ENCODE data around the gene ADGRG6. TPM values are rescaled to one million over a fixed set of nuclear protein-coding genes. Genes with fewer than 3 reads are reported as not detected.

ADGRG6 gene
- polyA plus RNA-seq, 1 donor: 41.8 TPM

GRCh38 chr6:142386657-142387056 is 84.8 kb downstream of the ADGRG6 start:
- DNase-seq: no peak
- Histone ChIP-seq H3K4me3 (ENCODE audit: low read length) (no peak overlapping the region), H3K36me3 (ENCODE audit: control insufficient read depth, insufficient read depth, low read length) (no peaks in the 10 kb centered on the region), H3K9me3 (ENCODE audit: control insufficient read depth, low read depth, low read length) (no peaks in the 10 kb centered on the region), H3K4me1 (ENCODE audit: control insufficient read depth, insufficient read depth, low read length) (no peaks in the 10 kb centered on the region), H3K27me3 (ENCODE audit: control insufficient read depth, insufficient read depth, low read length) (no peaks in the 10 kb centered on the region), H3K27ac (ENCODE audit: low read length) (no peak overlapping the region)
- no CpG with 5 or more reads among the region's 4 CpGs for WGBS (ENCODE audit: insufficient coverage, low lambda C conversion rate)

DNA sequence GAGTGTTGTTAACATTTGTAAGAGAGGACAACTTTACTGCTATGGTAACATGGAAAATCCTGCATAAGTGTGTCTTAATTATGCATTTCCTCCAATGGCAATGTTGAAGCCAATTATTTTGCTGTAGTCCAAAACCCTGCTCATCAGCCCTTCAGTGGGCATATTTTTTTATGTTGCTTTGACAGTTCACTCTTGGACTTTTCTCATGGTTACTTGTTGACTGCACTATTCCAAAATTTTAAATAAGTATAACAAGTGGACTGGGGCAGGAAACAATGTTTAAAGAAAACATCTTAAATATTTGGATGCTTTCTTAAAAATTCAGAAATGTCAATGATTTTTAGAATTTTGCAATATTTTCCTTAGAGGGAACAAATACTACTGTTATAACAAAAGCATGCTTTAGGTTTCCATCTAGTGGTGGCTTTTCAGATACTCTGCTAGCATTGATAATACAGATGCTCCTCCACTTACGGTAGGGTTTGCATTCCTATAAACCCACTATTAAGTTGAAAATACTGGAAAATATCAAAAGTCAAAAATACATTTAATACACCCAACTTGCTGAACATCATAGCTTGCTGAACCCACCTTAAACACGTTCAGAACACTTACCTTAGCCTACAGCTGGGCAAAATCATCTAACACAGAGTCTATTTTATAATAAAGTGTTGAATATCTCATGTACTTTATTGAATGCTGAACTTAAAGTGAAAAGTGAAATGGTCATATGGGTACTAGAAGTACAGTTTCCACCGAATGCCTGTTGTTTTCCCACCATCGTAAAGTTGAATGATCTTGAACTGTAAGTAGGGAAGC is 86.4 kb downstream of the ADGRG6 start:
- H3K9me3 ChIP-seq (ENCODE audit: control insufficient read depth, low read depth, low read length): no peaks in the 10 kb centered on the region
- no peaks in the 10 kb centered on the region for H3K4me1 ChIP-seq (ENCODE audit: control insufficient read depth, insufficient read depth, low read length)
- no peak overlapping the region for H3K27ac ChIP-seq (ENCODE audit: low read length)
- no peaks in the 10 kb centered on the region for H3K36me3 ChIP-seq (ENCODE audit: control insufficient read depth, insufficient read depth, low read length)
- peak; percentile 26 to 40 for DNase-seq
- no peaks in the 10 kb centered on the region for H3K27me3 ChIP-seq (ENCODE audit: control insufficient read depth, insufficient read depth, low read length)
- no peak overlapping the region for H3K4me3 ChIP-seq (ENCODE audit: low read length)
- 80% methylated on average over 1 of the region's 4 CpGs for WGBS (ENCODE audit: insufficient coverage, low lambda C conversion rate)

- Histone ChIP-seq H3K27ac (ENCODE audit: low read length) (no peak overlapping the region), H3K4me3 (ENCODE audit: low read length) (no peak overlapping the region), H3K4me1 (ENCODE audit: control insufficient read depth, insufficient read depth, low read length) (no peaks in the 10 kb centered on the region), H3K36me3 (ENCODE audit: control insufficient read depth, insufficient read depth, low read length) (no peaks in the 10 kb centered on the region), H3K9me3 (ENCODE audit: control insufficient read depth, low read depth, low read length) (no peaks in the 10 kb centered on the region), H3K27me3 (ENCODE audit: control insufficient read depth, insufficient read depth, low read length) (no peaks in the 10 kb centered on the region)
- WGBS (ENCODE audit: insufficient coverage, low lambda C conversion rate): no CpG with 5 or more reads among the region's 3 CpGs
- no peak for DNase-seq
Observed at GRCh38 chr6:142395266-142395665, 93.5 kb downstream of the ADGRG6 start.

DNA sequence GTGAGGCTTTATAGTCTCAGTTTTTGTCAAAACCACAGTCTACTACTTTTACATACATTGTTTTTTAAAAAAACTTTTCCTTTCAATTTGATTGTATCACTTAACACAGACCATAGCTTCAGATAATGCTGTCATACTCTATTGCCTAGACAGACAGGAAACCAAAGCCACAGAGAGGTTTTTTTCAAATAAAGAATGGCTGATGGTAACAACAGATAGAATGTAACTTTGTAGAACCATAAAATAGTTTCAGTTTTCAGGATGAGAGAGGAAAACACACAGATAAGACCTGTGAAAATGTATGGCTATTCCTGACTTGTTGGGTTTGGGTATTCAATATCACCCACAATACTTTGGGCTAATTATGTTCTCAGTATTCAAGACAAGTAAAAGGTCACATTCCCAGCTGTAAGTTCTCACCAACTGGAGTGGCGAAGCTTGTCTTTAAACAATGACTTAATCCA is 94.0 kb downstream of the ADGRG6 start:
- no peak overlapping the region for H3K4me3 ChIP-seq (ENCODE audit: low read length)
- H3K27me3 ChIP-seq (ENCODE audit: control insufficient read depth, insufficient read depth, low read length): no peaks in the 10 kb centered on the region
- H3K4me1 ChIP-seq (ENCODE audit: control insufficient read depth, insufficient read depth, low read length): peaks cover 1% of the 10 kb centered on the region
- H3K27ac ChIP-seq (ENCODE audit: low read length): no peak overlapping the region
- WGBS (ENCODE audit: insufficient coverage, low lambda C conversion rate): 100% methylated on average over 1 of the region's 1 CpG
- H3K36me3 ChIP-seq (ENCODE audit: control insufficient read depth, insufficient read depth, low read length): no peaks in the 10 kb centered on the region
- no peaks in the 10 kb centered on the region for H3K9me3 ChIP-seq (ENCODE audit: control insufficient read depth, low read depth, low read length)
- DNase-seq: no peak

DNA sequence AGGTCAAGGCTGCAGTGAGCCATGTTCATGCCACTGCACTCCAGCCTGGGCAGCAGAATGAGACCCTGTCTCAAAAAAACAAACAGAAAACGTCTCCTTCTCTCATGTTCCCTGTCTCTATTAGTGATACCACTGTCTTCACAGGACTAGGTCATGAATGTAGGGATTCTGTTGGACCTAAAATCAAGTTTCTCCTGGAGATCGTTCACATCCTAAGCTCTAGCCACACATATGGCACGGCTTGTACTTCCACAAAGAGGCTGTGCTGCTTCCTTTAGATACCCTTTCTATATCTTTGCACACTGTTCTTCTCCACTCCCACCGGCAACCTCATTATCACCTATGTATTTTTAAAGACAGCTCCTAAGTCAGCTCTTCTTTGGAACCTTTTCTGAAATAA is 96.5 kb downstream of the ADGRG6 start:
- no peak for DNase-seq
- no peak overlapping the region for H3K27ac ChIP-seq (ENCODE audit: low read length)
- H3K4me3 ChIP-seq (ENCODE audit: low read length): no peak overlapping the region
- no peaks in the 10 kb centered on the region for H3K36me3 ChIP-seq (ENCODE audit: control insufficient read depth, insufficient read depth, low read length)
- H3K9me3 ChIP-seq (ENCODE audit: control insufficient read depth, low read depth, low read length): no peaks in the 10 kb centered on the region
- H3K27me3 ChIP-seq (ENCODE audit: control insufficient read depth, insufficient read depth, low read length): no peaks in the 10 kb centered on the region
- peaks cover 6% of the 10 kb centered on the region for H3K4me1 ChIP-seq (ENCODE audit: control insufficient read depth, insufficient read depth, low read length)
- WGBS (ENCODE audit: insufficient coverage, low lambda C conversion rate): no CpG with 5 or more reads among the region's 4 CpGs

GRCh38 chr6:142399739-142400138 is 97.9 kb downstream of the ADGRG6 start:
- Histone ChIP-seq H3K4me1 (ENCODE audit: control insufficient read depth, insufficient read depth, low read length) (peaks cover 10% of the 10 kb centered on the region), H3K9me3 (ENCODE audit: control insufficient read depth, low read depth, low read length) (no peaks in the 10 kb centered on the region), H3K27me3 (ENCODE audit: control insufficient read depth, insufficient read depth, low read length) (no peaks in the 10 kb centered on the region), H3K27ac (ENCODE audit: low read length) (peak overlapping the region; percentile 74), H3K4me3 (ENCODE audit: low read length) (no peak overlapping the region), H3K36me3 (ENCODE audit: control insufficient read depth, insufficient read depth, low read length) (no peaks in the 10 kb centered on the region)
- 83% methylated on average over 2 of the region's 2 CpGs for WGBS (ENCODE audit: insufficient coverage, low lambda C conversion rate)
- no peak for DNase-seq

- WGBS (ENCODE audit: insufficient coverage, low lambda C conversion rate): no CpG with 5 or more reads among the region's 4 CpGs
Observed at GRCh38 chr6:142400495-142400894, 98.7 kb downstream of the ADGRG6 start.

GRCh38 chr6:142401838-142402237 is 100.0 kb downstream of the ADGRG6 start:
- Histone ChIP-seq H3K27me3 (ENCODE audit: control insufficient read depth, insufficient read depth, low read length) (no peaks in the 10 kb centered on the region), H3K27ac (ENCODE audit: low read length) (peak overlapping the region; percentile 74), H3K4me1 (ENCODE audit: control insufficient read depth, insufficient read depth, low read length) (peaks cover 22% of the 10 kb centered on the region), H3K4me3 (ENCODE audit: low read length) (no peak overlapping the region), H3K36me3 (ENCODE audit: control insufficient read depth, insufficient read depth, low read length) (no peaks in the 10 kb centered on the region), H3K9me3 (ENCODE audit: control insufficient read depth, low read depth, low read length) (no peaks in the 10 kb centered on the region)
- WGBS (ENCODE audit: insufficient coverage, low lambda C conversion rate): 90% methylated on average over 1 of the region's 1 CpG
- no peak for DNase-seq

More at GRCh38 chr6:142400495-142400894, 98.7 kb downstream of the ADGRG6 start:
- Histone ChIP-seq H3K27ac (ENCODE audit: low read length) (peak overlapping the region; percentile 74), H3K27me3 (ENCODE audit: control insufficient read depth, insufficient read depth, low read length) (no peaks in the 10 kb centered on the region), H3K9me3 (ENCODE audit: control insufficient read depth, low read depth, low read length) (no peaks in the 10 kb centered on the region), H3K36me3 (ENCODE audit: control insufficient read depth, insufficient read depth, low read length) (no peaks in the 10 kb centered on the region), H3K4me1 (ENCODE audit: control insufficient read depth, insufficient read depth, low read length) (peaks cover 17% of the 10 kb centered on the region), H3K4me3 (ENCODE audit: low read length) (no peak overlapping the region)
- DNase-seq: peak; percentile 87 to 93

DNA sequence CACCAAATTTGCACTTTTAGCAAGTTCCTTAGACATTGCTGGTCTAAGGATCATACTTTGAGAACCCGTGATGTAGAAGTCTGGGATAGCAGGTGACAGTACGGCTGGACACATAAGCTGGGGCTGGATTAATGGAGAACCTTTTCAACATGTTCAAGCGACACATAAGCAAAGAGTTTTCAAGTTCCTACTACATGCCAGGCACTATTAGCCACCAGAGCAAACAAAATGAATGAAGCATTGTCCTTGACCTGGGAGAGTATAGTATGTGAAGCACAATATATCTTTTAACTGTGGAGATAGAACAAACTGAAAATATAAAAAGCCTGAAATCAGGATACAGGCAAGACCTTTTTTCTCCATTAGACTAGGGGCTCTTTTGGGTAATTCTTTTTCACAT is 102.9 kb downstream of the ADGRG6 start:
- no peaks in the 10 kb centered on the region for H3K36me3 ChIP-seq (ENCODE audit: control insufficient read depth, insufficient read depth, low read length)
- no peaks in the 10 kb centered on the region for H3K27me3 ChIP-seq (ENCODE audit: control insufficient read depth, insufficient read depth, low read length)
- no CpG with 5 or more reads among the region's 3 CpGs for WGBS (ENCODE audit: insufficient coverage, low lambda C conversion rate)
- H3K27ac ChIP-seq (ENCODE audit: low read length): no peak overlapping the region
- no peaks in the 10 kb centered on the region for H3K9me3 ChIP-seq (ENCODE audit: control insufficient read depth, low read depth, low read length)
- DNase-seq: no peak
- no peak overlapping the region for H3K4me3 ChIP-seq (ENCODE audit: low read length)
- peaks cover 23% of the 10 kb centered on the region for H3K4me1 ChIP-seq (ENCODE audit: control insufficient read depth, insufficient read depth, low read length)

DNA sequence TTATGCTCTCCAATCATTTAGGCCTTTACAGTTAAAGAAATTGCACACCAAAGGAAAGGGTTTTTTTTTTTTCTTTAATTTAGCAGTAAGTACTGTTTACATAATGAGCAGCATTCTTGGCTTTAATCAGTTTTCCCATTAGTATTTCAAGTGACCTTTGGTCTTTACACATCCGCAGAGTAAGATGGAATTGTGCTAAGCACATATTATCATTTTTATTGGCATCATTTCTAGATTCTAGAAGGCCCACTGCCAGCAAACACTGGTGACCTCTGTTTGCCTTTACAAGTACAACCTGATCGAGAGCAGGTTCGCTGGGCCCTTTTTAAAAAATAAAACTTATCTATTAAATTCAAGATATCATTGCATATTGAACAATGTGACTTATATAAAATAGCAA is 104.3 kb downstream of the ADGRG6 start:
- Histone ChIP-seq H3K27ac (ENCODE audit: low read length) (peak overlapping the region; percentile 21), H3K4me1 (ENCODE audit: control insufficient read depth, insufficient read depth, low read length) (peaks cover 18% of the 10 kb centered on the region), H3K9me3 (ENCODE audit: control insufficient read depth, low read depth, low read length) (no peaks in the 10 kb centered on the region), H3K36me3 (ENCODE audit: control insufficient read depth, insufficient read depth, low read length) (no peaks in the 10 kb centered on the region), H3K4me3 (ENCODE audit: low read length) (no peak overlapping the region), H3K27me3 (ENCODE audit: control insufficient read depth, insufficient read depth, low read length) (no peaks in the 10 kb centered on the region)
- no CpG with 5 or more reads among the region's 3 CpGs for WGBS (ENCODE audit: insufficient coverage, low lambda C conversion rate)
- peak; percentile 42 to 80 for DNase-seq

Measured in large intestine (tissue), 3 donors.